PFSK-1 (cell line): ENCODE data around the gene C1QC.

Experiments used
- POLR2AphosphoS5 ChIP-seq: IDR thresholded peaks from 2 replicates; pipeline ENCODE4 v1.6.1; 2012; ENCODE audit warnings: low read depth, mild to moderate bottlenecking, control low read depth, low read length, moderate library complexity
- SIN3A ChIP-seq: IDR thresholded peaks from 2 replicates; pipeline ENCODE4 v1.6.1; 2012; ENCODE audit warnings: mild to moderate bottlenecking, low read length, moderate library complexity, borderline replicate concordance; ENCODE audit not compliant: insufficient read depth

DNA sequence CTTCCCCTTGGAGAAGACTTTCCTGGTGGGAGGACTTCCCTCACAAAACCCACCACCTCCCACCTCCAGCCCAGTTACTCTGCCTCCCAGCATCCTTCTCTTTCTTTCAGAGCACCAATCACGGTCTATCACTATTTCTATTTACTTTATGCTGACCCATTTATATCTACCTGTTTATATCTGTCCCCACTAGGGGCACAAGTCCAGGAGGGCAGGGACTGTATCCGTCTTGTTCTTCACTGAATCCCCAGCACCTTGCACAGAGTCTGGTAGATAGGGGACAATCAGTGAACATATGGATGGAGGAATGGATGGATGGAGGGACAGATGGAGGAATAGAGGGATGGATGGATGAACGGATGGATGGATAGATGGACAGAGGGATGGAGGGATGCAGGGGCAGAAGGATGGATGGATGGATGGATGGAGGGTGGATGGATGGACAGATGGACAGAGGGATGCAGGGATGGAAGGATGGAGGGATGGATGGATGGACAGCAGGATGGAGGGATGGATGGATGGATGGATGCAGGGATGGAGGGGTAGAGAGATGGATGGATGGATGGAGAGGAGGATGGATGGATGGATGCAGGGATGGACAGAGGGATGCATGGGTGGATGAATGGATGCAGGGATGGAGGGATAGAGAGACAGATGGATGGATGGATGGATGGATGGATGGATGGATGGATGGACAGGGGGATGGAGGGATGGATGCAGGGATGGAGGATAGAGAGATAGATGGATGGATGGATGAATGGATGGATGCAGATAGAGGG is 15.1 kb downstream of the C1QC start:
- TF ChIP-seq SIN3A, result no peak
- no peak for TF ChIP-seq POLR2AphosphoS5
